ENCODE data around the gene RPTOR.

The RPTOR gene

GRCh38 chr17:80977172-80977571 lies 432.5 kb downstream of the RPTOR start:
- DNase-seq = no peak

GRCh38 chr17:80978499-80979497 lies 434.2 kb downstream of the RPTOR start:
- DNase-seq = no peak

- DNase-seq = no peak
Measured at GRCh38 chr17:80979547-80980378, 435.1 kb downstream of the RPTOR start.

- no peak for DNase-seq
Measured at GRCh38 chr17:80980397-80981061, 435.9 kb downstream of the RPTOR start.

- no peak for DNase-seq
Measured at GRCh38 chr17:80981062-80981902, 436.6 kb downstream of the RPTOR start.

GRCh38 chr17:80981929-80982425 lies 437.3 kb downstream of the RPTOR start:
- DNase-seq = no peak

- DNase-seq = no peak
Measured at GRCh38 chr17:80982426-80982974, 437.9 kb downstream of the RPTOR start.

GRCh38 chr17:80983545-80983944 lies 438.9 kb downstream of the RPTOR start:
- DNase-seq = no peak

GRCh38 chr17:80984749-80985148 lies 440.1 kb downstream of the RPTOR start:
- peak; percentile 65 for DNase-seq

GRCh38 chr17:80986046-80986445 lies 441.4 kb downstream of the RPTOR start:
- DNase-seq = no peak

- no peak for DNase-seq
Measured at GRCh38 chr17:80986816-80987475, 442.3 kb downstream of the RPTOR start.

- no peak for DNase-seq
Measured at GRCh38 chr17:80987941-80988461, 443.4 kb downstream of the RPTOR start.

- no peak for DNase-seq
Measured at GRCh38 chr17:80989586-80989913, 444.9 kb downstream of the RPTOR start.

- no peak for DNase-seq
Measured at GRCh38 chr17:80990921-80991644, 446.4 kb downstream of the RPTOR start.

GRCh38 chr17:80991645-80992076 lies 447.0 kb downstream of the RPTOR start, which contains the start of gene CHMP6:
CHMP6 (plus strand) TSS chr17:80991841; CDS start chr17:80991919, 78 bp downstream.
- peak; percentile 29 for DNase-seq

- DNase-seq = no peak
Measured at GRCh38 chr17:80992077-80992947, 447.7 kb downstream of the RPTOR start.

GRCh38 chr17:80992948-80993624 lies 448.4 kb downstream of the RPTOR start:
- DNase-seq = no peak

GRCh38 chr17:80995131-80995530 lies 450.5 kb downstream of the RPTOR start:
- DNase-seq = no peak
